IMR-90 (cell line): ENCODE data around the gene HES1. TPM values are rescaled to one million over a fixed set of nuclear protein-coding genes. Genes with fewer than 3 reads are reported as not detected.

ENCODE experiments used
- ATAC-seq: fragments of 200-7000 bp; cut with Tn5 transposase; 2 replicates; pipeline ENCODE4 v1.9.1; 2020; ENCODE audit warnings: low read depth, mild to moderate bottlenecking, moderate library complexity
- BruUV-seq: library from RNA; stranded (reverse); fragments of 400-500 nt; replicated peaks from 2 replicates; lab custom pipeline; 2021; lab: Mats Ljungman, UMichigan
- CTCF ChIA-PET: fragments of 300-600 bp; formaldehyde crosslinking; extraction: SDS; loops from one replicate; lab custom pipeline; 2021; ENCODE audit warnings: antibody characterized with exemption; lab: Yijun Ruan, JAX
- POLR2A ChIA-PET: fragments of 300-600 bp; sonication (Branson Sonifier 250); formaldehyde crosslinking; loops from one replicate; lab custom pipeline; 2022; ENCODE audit warnings: antibody characterized with exemption; ENCODE audit not compliant: unreplicated experiment; lab: Charles Lee
- DNase-seq: peaks from one replicate; pipeline ENCODE4 v3.0.0; 2013
- H2AFZ ChIP-seq: replicated peaks from 2 replicates; pipeline ENCODE3; 2013; ENCODE audit warnings: low read length, mild to moderate bottlenecking; ENCODE audit not compliant: poor library complexity
- H2AK5ac ChIP-seq: 2 replicates; pipeline ENCODE4 v1.6.1; 2013; ENCODE audit warnings: low read depth, low read length, inconsistent platforms
- H2AK9ac ChIP-seq: replicated peaks from 2 replicates; pipeline ENCODE3; 2013; ENCODE audit warnings: mild to moderate bottlenecking, low read depth, low read length, moderate library complexity; ENCODE audit not compliant: poor library complexity
- H2BK120ac ChIP-seq: 2 replicates; pipeline ENCODE4 v1.6.1; 2013; ENCODE audit warnings: low read depth, low read length, inconsistent platforms
- H2BK15ac ChIP-seq: 3 replicates; pipeline ENCODE4 v1.6.1; 2013; ENCODE audit warnings: low read depth, low read length, inconsistent platforms
- H2BK20ac ChIP-seq: 2 replicates; pipeline ENCODE4 v1.6.1; 2013; ENCODE audit warnings: low read depth, mild to moderate bottlenecking, inconsistent platforms, low read length, moderate library complexity
- H2BK5ac ChIP-seq: 2 replicates; pipeline ENCODE4 v1.6.1; 2013; ENCODE audit warnings: mild to moderate bottlenecking, low read depth, low read length, inconsistent platforms; ENCODE audit not compliant: poor library complexity, severe bottlenecking
- H3K14ac ChIP-seq: replicated peaks from 2 replicates; pipeline ENCODE4 v1.6.1; 2013; ENCODE audit warnings: low read depth, low read length, inconsistent platforms
- H3K18ac ChIP-seq: 2 replicates; pipeline ENCODE4 v1.6.1; 2013; ENCODE audit warnings: low read depth, low read length, control low read depth
- H3K23ac ChIP-seq: 2 replicates; pipeline ENCODE4 v1.6.1; 2013; ENCODE audit warnings: low read depth, low read length, inconsistent platforms
- H3K27ac ChIP-seq: 2 replicates; pipeline ENCODE4 v1.5.1; 2013; ENCODE audit warnings: mild to moderate bottlenecking, control low read depth, low read length; ENCODE audit not compliant: insufficient read depth
- H3K27me3 ChIP-seq: 2 replicates; pipeline ENCODE4 v1.6.1; 2013; ENCODE audit warnings: low read length; ENCODE audit not compliant: control insufficient read depth, insufficient read depth
- H3K36me3 ChIP-seq: 2 replicates; pipeline ENCODE4 v1.6.1; 2013; ENCODE audit warnings: low read length, mixed read lengths; ENCODE audit not compliant: control insufficient read depth, insufficient read depth
- H3K4ac ChIP-seq: 2 replicates; pipeline ENCODE4 v1.6.1; 2013; ENCODE audit warnings: low read depth, low read length, inconsistent platforms
- H3K4me1 ChIP-seq: 2 replicates; pipeline ENCODE4 v1.6.1; 2013; ENCODE audit warnings: low read length, mixed read lengths; ENCODE audit not compliant: control insufficient read depth, insufficient read depth
- H3K4me2 ChIP-seq: 2 replicates; pipeline ENCODE4 v1.6.1; 2013; ENCODE audit warnings: low read depth, mild to moderate bottlenecking, control low read depth, low read length, moderate library complexity
- H3K4me3 ChIP-seq: 2 replicates; pipeline ENCODE4 v1.5.1; 2013; ENCODE audit warnings: low read depth, mild to moderate bottlenecking, control low read depth, low read length, moderate library complexity; ENCODE audit not compliant: insufficient read depth
- H3K56ac ChIP-seq: 2 replicates; pipeline ENCODE4 v1.6.1; 2013; ENCODE audit warnings: low read length, inconsistent platforms; ENCODE audit not compliant: insufficient read depth; ENCODE audit errors: extremely low read depth
- H3K79me1 ChIP-seq, 2 experiments: 2 replicates each; pipeline ENCODE4 v1.6.1; 2013; ENCODE audit warnings: low read length in 2 of 2, inconsistent platforms in 1 of 2, low read depth in 1 of 2
- H3K9ac ChIP-seq: 2 replicates; pipeline ENCODE4 v1.6.1; 2013; ENCODE audit warnings: low read depth, low read length, control low read depth
- H3K9me1 ChIP-seq: 2 replicates; pipeline ENCODE4 v1.6.1; 2013; ENCODE audit warnings: low read length, inconsistent platforms; ENCODE audit not compliant: insufficient read depth
- H3K9me3 ChIP-seq: 2 replicates; pipeline ENCODE4 v1.6.1; 2013; ENCODE audit warnings: low read length; ENCODE audit not compliant: control insufficient read depth, insufficient read depth
- H4K20me1 ChIP-seq: 2 replicates; pipeline ENCODE4 v1.6.1; 2013; ENCODE audit warnings: low read length, inconsistent platforms; ENCODE audit not compliant: insufficient read depth
- H4K5ac ChIP-seq: 2 replicates; pipeline ENCODE4 v1.6.1; 2013; ENCODE audit warnings: mild to moderate bottlenecking, low read depth, low read length, control low read depth
- H4K8ac ChIP-seq, 2 experiments: 2 replicates each; pipeline ENCODE4 v1.6.1; 2013; ENCODE audit warnings: low read depth in 2 of 2, low read length in 2 of 2, control low read depth in 1 of 2, inconsistent platforms in 1 of 2
- H4K91ac ChIP-seq: 2 replicates; pipeline ENCODE4 v1.6.1; 2013; ENCODE audit warnings: low read depth, low read length, inconsistent platforms; ENCODE audit not compliant: insufficient read depth
- BHLHE40 ChIP-seq: fragments of 150-350 bp; IDR thresholded peaks from 2 replicates; pipeline ENCODE4 v1.6.1; 2016; ENCODE audit warnings: mild to moderate bottlenecking, low read depth, low read length
- CEBPB ChIP-seq: IDR thresholded peaks from 2 replicates; pipeline ENCODE4 v1.6.1; 2012; ENCODE audit warnings: low read depth, low read length, improper control_type of control experiment
- CHD1 ChIP-seq: IDR thresholded peaks from 2 replicates; pipeline ENCODE4 v1.6.1; 2012; ENCODE audit warnings: low read depth, low read length, improper control_type of control experiment
- FOS ChIP-seq: fragments of 150-350 bp; IDR thresholded peaks from 2 replicates; pipeline ENCODE4 v1.6.1; 2016; ENCODE audit warnings: low read depth, low read length
- MXI1 ChIP-seq: IDR thresholded peaks from 2 replicates; pipeline ENCODE4 v1.6.1; 2012; ENCODE audit warnings: low read depth, mild to moderate bottlenecking, low read length, moderate library complexity, borderline replicate concordance
- NFE2L2 ChIP-seq: fragments of 150-350 bp; IDR thresholded peaks from 2 replicates; pipeline ENCODE4 v1.6.1; 2016; ENCODE audit warnings: low read depth, mild to moderate bottlenecking, low read length
- POLR2A ChIP-seq: IDR thresholded peaks from 2 replicates; pipeline ENCODE4 v1.6.1; 2012; ENCODE audit warnings: mild to moderate bottlenecking, low read depth, low read length
- RCOR1 ChIP-seq: IDR thresholded peaks from 2 replicates; pipeline ENCODE4 v1.6.1; 2012; ENCODE audit warnings: mild to moderate bottlenecking, low read length, improper control_type of control experiment; ENCODE audit not compliant: insufficient replicate concordance
- RFX5 ChIP-seq: IDR thresholded peaks from 2 replicates; pipeline ENCODE4 v1.8.0; 2012; ENCODE audit warnings: low read depth, mild to moderate bottlenecking, low read length, moderate library complexity
- SMC3 ChIP-seq: fragments of 150-350 bp; IDR thresholded peaks from 2 replicates; pipeline ENCODE4 v1.6.1; 2016; ENCODE audit warnings: low read depth, mild to moderate bottlenecking, antibody characterized with exemption, low read length, moderate library complexity
- USF2 ChIP-seq: fragments of 150-350 bp; IDR thresholded peaks from 2 replicates; pipeline ENCODE4 v1.6.1; 2017; ENCODE audit warnings: mild to moderate bottlenecking, antibody characterized with exemption, low read length, low read depth
- WGBS, 2 experiments: methylation state at CpG; one replicate each; pipeline versions ENCODE4 v1.1.5 to v1.1.7; 2013; ENCODE audit warnings: missing lambda C conversion rate in 2 of 2; ENCODE audit not compliant: insufficient read length in 1 of 2; ENCODE audit errors: extremely low coverage in 2 of 2; 5-methylcytosine and 5-hydroxymethylcytosine counted together
- dilution Hi-C: fragments of 300-500 bp; cut with HindIII; formaldehyde crosslinking; loops from one replicate; pipeline ENCODE4 v1.14.3; 2018; ENCODE audit warnings: low sequenced_read_pairs; ENCODE audit not compliant: unreplicated experiment
- in situ Hi-C: fragments of 300-500 bp; cut with MboI; formaldehyde crosslinking; loops from 3 replicates; pipeline ENCODE4 v1.14.3; 2019; ENCODE audit warnings: low sequenced_read_pairs, inconsistent platforms, mixed read lengths
- intact Hi-C: fragments of 100-400 bp; cut with micrococcal nuclease; formaldehyde crosslinking; loops from 2 replicates; pipeline ENCODE4 v1.10.0; 2022
- polyA plus RNA-seq, 3 experiments: library from polyadenylated mRNA; depleted of rRNA; stranded (reverse); fragments of >200 nt; gene quantifications; 2 replicates each; pipeline ENCODE4 v1.2.3, GENCODE V29; 2012; ENCODE audit warnings: low replicate concordance in 1 of 3
- total RNA-seq: library from RNA; depleted of rRNA; stranded (reverse); fragments of >200 nt; gene quantifications from 2 replicates; pipeline ENCODE4 v1.2.3, GENCODE V29; 2012

Gene HES1
- total and polyA plus RNA-seq, 2 of the 4 experiments (the other 2 are of a cell fraction) = 3.6 to 6.7 TPM

GRCh38 chr3:194160158-194160557 is 24.2 kb downstream of the HES1 start:
- POLR2A ChIA-PET = no interaction called here

More at GRCh38 chr3:194160158-194160557, 24.2 kb downstream of the HES1 start:
- no peak overlapping the region for H2AK9ac ChIP-seq
- no peak overlapping the region for H2BK120ac ChIP-seq
- H3K23ac ChIP-seq = no peak overlapping the region
- TF ChIP-seq RFX5 (no peak), CHD1 (no peak), POLR2A (no peak), NFE2L2 (no peak), CEBPB (no peak), BHLHE40 (no peak), MXI1 (no peak), USF2 (no peak), FOS (no peak), RCOR1 (no peak), SMC3 (no peak)
- no peak overlapping the region for H4K5ac ChIP-seq
- H3K79me1 ChIP-seq = no peaks in the 10 kb centered on the region
- H3K9ac ChIP-seq = no peak overlapping the region
- dilution Hi-C loops = no loop called here
- no peak overlapping the region for H3K14ac ChIP-seq
- no peak overlapping the region for H2BK5ac ChIP-seq
- no peak overlapping the region for H2AK5ac ChIP-seq
- no peak overlapping the region for H4K8ac ChIP-seq
- no peak overlapping the region for H3K4ac ChIP-seq
- in situ Hi-C loops = no loop called here
- DNase-seq = no peak
- H3K36me3 ChIP-seq = no peaks in the 10 kb centered on the region
- WGBS, 2 experiments = 100% methylated on average over 2 of the region's 4 CpGs; no CpG with 5 or more reads in 1 of the 2 experiments
- CTCF ChIA-PET = no interaction called here
- no peak overlapping the region for H3K4me2 ChIP-seq
- intact Hi-C loops = no loop called here
- H3K9me1 ChIP-seq = no peaks in the 10 kb centered on the region
- H2AFZ ChIP-seq = no peak overlapping the region
- H4K20me1 ChIP-seq = no peaks in the 10 kb centered on the region
- H2BK20ac ChIP-seq = no peak overlapping the region
- no peak overlapping the region for H3K56ac ChIP-seq
- no peak overlapping the region for H3K18ac ChIP-seq
- no TSS peak for BruUV-seq
- no peaks in the 10 kb centered on the region for H3K4me1 ChIP-seq
- no peak for ATAC-seq
- no peaks in the 10 kb centered on the region for H3K9me3 ChIP-seq
- H4K91ac ChIP-seq = no peak overlapping the region
- H3K27me3 ChIP-seq = peaks cover 57% of the 10 kb centered on the region
- H2BK15ac ChIP-seq = no peak overlapping the region
- H3K4me3 ChIP-seq = no peak overlapping the region
- H3K27ac ChIP-seq = no peak overlapping the region
